HG03439 (cell line): ENCODE data around the gene PAX8.

ENCODE experiments used
- ATAC-seq: cut with Tn5 transposase; IDR thresholded peaks from one replicate; pipeline ENCODE4 v1.9.1; 2021; ENCODE audit warnings: mild to moderate bottlenecking, moderate library complexity; ENCODE audit not compliant: unreplicated experiment

PAX8 gene

DNA sequence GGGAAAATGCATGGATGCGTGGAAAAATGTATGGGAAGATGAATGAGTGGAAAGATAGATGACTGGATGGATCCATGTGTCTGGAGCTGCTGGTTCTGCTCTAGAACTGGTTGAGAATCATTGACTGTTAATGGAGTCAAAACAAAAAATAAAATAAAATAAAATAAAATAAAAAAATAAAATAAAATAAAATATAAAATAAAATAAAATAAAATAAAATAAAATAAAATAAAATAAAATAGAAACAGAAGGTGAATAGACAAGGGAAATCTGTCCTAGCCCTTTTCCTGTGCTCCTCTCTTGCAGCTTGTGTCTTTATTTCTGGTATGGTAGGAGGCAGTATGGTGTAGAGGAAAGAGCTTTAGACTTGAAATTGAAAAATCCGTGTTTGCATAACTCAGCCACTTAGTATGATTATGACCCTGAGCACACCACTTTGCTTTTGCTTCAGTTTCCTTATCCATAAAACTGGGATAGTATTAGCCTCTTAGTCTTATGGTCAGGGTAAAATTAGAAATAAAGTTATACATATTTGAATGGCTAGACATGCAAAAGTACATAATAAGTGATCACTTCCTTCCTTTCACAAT lies 54.0 kb downstream of the PAX8 start:
- ATAC-seq = no peak

DNA sequence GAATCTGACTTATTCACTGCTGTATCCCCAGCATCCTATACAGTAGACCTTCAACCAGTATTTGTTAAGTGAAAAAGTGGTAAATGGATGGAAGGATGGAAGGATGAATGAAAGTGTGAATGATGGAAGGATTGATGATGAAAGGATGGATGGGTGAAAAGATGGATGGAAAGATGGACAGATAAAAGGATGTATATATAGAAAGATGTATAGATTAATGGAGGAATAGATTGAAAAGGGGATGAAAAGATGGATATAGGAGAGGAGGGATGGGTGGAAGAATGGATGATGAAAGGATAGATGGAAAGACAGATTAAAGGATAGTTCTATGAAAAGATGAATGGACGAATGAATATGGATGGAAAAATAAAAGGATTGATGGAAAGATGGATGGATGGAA lies 54.9 kb downstream of the PAX8 start:
- no peak for ATAC-seq

- no peak for ATAC-seq
These were observed 56.9 kb downstream of the PAX8 start for GRCh38 chr2:113221846-113222245.

DNA sequence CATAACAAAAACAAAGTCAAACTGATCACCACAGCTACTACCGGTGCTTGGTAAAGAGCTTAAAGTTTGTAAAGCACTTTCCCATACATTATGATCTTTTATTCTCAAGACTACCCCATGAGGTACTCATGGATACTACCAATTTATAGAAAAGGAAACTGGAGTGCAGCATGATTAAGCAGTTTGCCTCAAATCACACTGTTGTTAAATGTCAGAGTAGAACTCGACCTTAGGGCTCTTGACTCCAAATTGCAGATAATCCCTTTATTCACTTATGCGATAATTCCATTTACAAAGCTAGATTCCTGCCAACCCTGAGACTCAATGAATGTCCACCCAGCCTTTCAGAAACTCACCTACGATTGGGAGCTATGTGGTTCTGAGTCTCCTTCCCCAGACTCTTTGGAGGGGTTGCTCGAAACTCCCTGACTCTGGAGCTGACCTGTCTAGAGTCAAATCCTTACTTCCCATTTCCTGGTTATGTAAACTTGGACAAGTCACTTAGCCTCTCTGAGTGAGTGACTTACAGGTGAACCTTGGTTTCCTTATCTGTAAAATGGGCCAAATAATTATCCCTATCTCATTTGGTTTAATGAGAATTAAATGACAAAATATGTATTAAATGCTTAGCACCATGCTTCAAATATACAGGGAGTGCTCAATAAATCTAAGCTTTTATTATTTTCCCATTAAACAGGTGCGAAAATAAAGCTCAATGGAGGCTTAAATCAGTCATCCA lies 57.6 kb downstream of the PAX8 start:
- no peak for ATAC-seq

DNA sequence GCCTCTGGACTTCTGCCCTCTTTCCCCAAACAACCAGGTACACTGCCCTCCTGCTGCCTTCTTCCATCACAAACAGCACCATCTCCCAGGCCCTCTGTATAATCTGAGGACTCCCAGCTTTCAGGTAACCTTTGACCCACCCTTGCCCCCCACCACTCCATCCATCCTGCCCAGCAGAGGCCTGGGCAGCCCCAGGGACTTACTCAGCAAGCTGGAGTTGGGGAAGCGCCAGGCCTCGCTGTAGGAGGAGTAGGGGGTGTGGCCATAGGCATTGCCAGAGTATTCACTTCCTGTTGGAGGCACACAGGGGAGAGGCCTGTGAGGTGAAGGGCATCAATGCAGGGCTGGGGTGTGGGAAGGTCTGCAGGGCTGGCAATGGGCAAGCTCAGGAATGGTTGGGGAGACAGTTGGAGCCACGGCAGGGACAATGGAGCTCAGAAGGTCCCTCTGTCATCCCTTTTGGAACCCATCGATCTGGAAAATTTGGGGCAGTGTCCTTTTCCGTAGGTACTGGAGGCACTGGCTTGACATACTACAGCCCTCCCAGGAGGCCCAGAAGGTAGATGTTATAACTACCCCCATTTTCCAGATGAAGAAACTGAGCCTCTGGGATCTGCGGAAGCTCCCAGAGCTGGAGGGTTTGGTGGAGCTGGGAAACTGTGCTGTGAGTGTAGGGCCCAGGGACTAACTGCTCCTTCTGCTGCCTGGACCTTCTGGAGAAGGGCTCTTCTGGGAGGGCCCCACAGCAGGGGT lies 58.7 kb downstream of the PAX8 start:
- ATAC-seq = no peak

DNA sequence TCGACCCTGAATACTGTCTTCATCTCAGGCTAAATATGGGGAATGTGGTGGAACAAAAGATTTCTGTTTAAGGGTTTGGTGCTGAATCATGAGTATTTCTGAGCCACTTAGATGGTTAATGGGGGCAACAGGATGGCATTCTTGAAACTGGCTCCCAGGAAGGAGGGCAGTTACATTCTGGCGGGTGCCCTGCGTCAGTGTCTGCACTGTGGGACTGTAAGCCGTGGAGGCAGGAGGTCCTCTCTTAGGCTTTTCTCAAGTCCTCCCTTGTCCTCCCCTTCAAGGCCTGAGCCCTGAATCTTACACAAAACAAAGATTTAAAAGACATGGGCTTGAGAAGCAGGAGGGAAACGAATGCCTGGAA lies 59.2 kb downstream of the PAX8 start:
- no peak for ATAC-seq

- ATAC-seq = no peak
These were observed 59.7 kb downstream of the PAX8 start for GRCh38 chr2:113219092-113219441.

- no peak for ATAC-seq
These were observed 60.2 kb downstream of the PAX8 start for GRCh38 chr2:113218283-113219091.

DNA sequence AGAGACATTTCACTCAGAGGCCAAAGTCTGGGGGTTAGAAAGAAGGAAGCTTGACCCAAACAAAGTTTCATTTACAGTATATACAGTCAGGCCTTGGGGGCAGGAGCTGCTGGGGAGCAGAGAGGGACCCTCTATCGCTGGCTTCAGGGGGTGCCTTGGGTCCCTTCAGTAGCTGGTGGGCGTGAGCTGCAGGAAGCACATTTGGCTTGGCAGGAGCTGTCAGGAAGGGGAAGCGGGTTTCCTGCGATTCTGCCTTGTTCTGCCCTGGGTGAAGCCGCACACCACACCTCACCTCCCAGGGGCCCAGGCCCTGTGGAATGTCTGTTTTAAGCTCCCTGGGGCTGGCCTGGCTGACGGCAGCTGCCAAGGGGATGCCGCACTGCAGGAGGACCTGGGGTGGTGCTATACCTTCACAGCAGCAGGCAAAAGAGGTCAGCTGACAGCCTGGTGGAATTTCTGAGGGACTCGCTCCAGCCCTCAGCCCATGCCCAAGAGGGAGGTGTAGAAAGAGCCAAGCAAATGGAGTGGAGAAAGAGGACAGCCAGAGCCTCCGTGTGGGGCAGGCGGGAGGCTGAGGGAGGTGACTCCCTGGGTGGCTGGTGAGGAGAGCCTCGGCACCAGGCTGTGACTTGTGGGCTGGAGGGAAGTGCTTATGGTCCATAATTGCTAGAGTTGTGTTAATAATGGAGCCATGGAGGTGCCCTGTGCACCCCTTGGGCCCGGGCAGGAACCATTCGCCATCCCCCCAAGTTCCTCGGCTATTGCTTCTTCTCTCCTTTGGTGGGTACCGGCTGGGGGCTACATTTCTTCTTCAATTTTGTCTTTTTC lies 61.1 kb downstream of the PAX8 start:
- ATAC-seq = no peak

DNA sequence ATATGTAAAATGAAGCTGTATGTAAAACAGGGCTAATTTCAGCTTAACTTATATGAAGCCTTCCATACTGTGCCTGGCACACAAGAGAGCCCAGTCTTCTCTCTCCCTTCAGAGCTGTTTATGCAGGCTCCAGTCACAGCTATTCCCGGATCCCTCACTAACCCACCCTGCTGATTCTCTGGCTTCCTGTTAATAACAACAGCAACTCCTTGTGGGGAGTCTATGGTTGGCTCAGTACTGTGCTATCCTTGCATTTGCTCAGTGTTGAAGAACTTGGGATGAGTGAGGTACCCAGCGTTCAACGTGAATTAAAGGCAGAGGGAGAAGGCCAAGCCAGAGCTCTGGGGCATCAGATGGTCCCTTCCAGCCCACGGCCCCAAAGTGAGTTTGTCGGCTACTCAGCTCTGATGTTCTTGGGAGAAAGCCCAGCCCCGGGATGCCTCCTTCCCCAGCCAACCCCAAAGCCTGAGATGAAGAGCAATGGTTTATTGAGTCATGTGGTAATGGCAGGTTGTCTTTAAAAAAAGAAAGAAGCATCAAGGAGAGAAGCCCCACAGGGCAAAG lies 61.7 kb downstream of the PAX8 start:
- ATAC-seq = no peak

DNA sequence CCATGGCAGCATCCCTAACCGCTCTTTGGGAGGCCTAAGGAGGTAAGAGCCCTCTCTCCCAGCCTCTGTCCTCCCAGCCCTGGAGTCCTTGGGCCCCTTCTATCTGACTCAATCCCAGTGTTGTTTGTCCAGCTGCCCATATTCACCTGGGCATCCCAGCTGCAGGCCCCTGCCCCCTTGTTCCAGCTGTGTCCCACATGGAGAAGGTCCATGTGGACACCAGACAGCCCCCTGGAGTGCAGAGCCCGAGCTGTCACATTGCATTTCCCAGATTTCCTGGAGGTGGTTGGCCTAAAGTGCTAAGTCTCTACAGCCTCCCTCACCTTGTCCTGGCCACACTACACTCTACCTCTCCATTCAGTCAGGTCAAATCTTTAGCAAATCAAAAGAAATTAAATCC lies 62.4 kb downstream of the PAX8 start:
- no peak for ATAC-seq

DNA sequence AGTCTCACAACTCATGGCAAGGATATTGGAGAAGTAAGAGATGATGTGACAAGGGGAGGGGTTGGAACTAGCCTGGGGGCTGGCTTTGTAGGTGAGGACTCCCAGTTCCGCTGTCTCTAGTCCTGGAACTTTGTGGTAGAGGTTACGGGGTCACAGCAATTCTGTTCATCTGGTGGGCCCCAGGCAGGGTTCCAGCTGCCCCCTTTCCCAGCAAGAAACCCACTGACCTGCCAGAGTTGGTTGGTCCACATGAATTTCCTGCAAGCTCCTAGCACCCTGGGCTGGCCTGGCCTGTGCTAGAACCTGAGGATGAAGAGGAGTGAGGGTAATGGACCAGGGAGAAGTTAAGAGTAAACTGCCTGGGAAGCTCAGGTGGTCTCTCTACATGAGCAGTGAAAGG lies 63.7 kb downstream of the PAX8 start:
- ATAC-seq = no peak

DNA sequence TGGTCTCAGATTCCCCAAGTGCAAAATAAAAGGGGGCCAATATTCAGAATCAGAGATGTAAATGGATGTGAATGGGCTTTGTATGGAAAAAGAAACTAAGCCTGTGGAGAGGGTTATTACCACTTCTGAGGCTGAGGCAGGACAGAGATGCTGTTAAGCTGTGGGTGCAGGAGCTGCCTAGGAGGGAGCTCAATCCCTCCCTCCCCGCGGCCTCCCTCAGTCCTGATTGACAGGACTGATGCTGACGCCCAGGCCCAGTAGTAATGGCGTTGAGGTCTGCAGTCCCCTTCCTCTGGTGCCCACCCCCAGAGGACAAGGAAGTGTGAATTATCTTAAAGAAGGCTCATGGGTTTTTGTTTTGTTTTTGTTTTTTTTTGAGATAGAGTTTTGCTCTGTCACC lies 64.6 kb downstream of the PAX8 start:
- ATAC-seq = no peak

GRCh38 chr2:113213061-113213930 lies 65.4 kb downstream of the PAX8 start:
- ATAC-seq = no peak

DNA sequence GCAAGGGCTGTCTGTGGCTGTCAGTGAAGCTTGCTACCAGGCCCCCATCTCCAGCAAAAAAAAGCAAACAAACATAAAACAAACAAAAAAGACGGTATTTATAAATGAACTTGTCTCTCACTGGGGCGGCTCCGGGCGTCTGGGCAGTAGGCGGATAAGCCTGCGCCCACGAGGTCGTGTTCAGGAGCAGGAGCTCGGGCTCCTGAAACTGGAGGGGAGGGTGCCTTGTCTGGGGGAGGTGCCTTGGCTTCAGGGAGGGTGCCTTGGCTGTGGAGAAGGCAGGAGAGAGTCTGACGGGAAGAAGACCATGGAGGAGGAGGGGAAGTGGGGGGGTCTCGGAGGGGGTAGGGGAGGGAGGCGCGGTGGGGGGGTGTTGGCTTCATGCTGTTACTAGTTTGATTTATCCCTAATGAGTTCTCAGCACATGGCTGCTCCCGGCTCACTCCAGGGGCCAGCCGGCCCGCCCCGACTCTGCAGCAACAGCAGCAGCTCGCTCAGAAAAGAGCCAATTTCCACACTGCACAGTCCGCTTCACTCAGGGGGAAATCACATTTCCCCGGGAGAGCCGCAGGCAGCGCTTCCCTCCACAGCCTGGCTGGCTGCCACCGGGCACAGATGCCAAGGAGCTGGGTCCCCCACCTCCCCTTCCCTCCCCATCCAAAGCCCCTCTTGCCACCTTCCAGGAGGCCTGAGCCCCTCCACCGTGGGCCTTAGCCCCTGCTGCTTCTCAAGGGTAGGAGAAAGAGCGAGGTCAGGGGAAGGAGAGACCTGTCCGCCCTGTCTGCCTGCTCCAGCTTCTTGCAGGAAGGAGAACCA lies 66.3 kb downstream of the PAX8 start:
- no peak for ATAC-seq

DNA sequence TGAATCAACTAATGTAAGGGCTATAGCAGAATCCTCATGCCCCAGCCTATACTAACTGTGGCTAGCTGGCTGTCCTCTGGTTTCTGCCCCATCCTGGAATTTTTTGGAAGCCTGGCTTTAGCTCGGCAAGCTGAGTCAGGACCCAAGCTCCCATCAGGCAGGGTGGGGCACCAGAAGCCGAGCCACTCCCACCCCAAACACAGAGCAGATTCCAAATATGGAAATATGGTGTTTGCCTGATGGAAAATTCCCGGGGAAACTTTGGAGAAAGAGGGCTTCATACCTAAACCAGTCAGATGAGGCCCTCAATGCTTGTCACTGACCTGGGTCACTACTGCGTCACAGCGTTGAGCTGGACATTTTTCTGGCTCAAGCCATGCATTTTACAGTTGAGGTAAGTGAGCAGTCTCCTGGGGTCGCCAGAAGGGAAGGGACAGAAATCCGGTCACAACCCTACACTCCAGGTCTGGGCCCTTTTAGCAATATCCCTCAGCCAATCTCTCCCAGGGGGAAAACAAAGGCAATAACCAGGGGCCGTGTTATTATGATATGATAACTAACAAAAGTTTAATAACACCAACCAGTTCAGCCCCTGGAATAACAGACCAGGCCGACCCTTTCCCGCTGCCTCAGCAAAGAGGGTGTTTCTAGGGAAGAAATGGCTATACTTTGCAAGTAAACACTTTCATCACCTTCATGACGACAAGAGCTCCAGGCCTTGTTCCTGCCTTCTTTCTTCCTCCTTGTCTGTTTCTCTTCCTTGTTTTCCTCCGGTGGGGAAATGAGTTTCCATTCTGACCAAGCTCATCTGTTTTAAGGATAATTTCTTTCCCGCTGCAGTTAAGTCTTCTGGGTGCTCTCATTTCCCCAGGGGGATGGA lies 67.3 kb downstream of the PAX8 start:
- ATAC-seq = no peak

DNA sequence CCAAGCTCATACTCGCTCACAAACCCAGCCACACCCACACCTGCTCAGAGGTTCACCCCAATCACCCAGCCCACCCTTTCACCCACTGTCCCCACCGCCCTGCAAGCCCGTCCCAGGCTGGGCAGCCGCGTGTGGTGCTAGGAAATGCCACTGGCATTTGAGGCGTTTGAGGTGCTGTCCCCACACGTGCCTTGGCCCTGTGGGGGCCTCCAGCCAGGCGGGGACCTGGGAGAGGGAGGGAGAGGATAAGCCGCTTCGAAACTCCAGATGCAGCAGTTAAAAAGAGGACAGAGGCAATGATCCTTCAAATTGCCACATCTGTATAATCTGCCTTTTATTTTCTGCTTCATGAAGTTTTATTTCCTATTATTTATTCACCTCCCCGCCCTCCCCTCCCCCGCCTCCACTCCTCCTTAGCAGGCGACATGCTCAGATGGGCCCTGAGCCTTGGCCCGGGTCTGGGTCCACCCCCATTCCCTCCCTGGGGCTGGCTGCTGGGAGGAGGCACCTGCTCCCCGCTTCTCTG lies 69.0 kb downstream of the PAX8 start:
- ATAC-seq = no peak
